BJ (cell line): ENCODE results near the gene KIF3C. TPM values are rescaled to one million over a fixed set of nuclear protein-coding genes. Genes with fewer than 3 reads are reported as not detected.
"Not testable (repeated sequence)": the region's sequence is repeated elsewhere in the genome, so short reads cannot be mapped to it uniquely, and the experiment has no call there.

Source experiments
- CTCF ChIA-PET: fragments of 350-600 bp; formaldehyde crosslinking; extraction: SDS; loops from one replicate; lab custom pipeline; 2021; ENCODE audit warnings: antibody characterized with exemption, inconsistent platforms; lab: Yijun Ruan, JAX
- POLR2A ChIA-PET: fragments of 300-600 bp; sonication (Branson Sonifier 250); formaldehyde crosslinking; extraction: SDS; loops from one replicate; lab custom pipeline; 2021; ENCODE audit warnings: antibody characterized with exemption; lab: Charles Lee
- DNase-seq: peaks from one replicate; pipeline ENCODE4 v3.0.0-alpha.2; 2011; ENCODE audit warnings: low read depth
- H3K27me3 ChIP-seq: 2 replicates; pipeline ENCODE4 v1.6.0; 2011; ENCODE audit warnings: low read length; ENCODE audit not compliant: control insufficient read depth, insufficient read depth
- H3K36me3 ChIP-seq: 2 replicates; pipeline ENCODE4 v1.5.1; 2011; ENCODE audit warnings: low read length; ENCODE audit not compliant: control insufficient read depth, insufficient read depth
- H3K4me3 ChIP-seq: 2 replicates; pipeline ENCODE4 v1.5.1; 2011; ENCODE audit warnings: low read depth, mild to moderate bottlenecking, control low read depth, low read length
- polyA plus RNA-seq: library from polyadenylated mRNA; depleted of rRNA; stranded (reverse); fragments of >200 nt; gene quantifications from 2 replicates; pipeline ENCODE4 v1.2.3, GENCODE V29; 2011
- TF ChIP-seq, protein P1 (sequence below): IDR thresholded peaks from 2 replicates; pipeline ENCODE4 v1.5.1; 2011; ENCODE audit warnings: low read depth, mild to moderate bottlenecking, control low read depth, inconsistent platforms, low read length, moderate library complexity; ENCODE audit not compliant: insufficient read depth

Gene KIF3C
- polyA plus RNA-seq, 1 experiment: 6.6 TPM

DNA sequence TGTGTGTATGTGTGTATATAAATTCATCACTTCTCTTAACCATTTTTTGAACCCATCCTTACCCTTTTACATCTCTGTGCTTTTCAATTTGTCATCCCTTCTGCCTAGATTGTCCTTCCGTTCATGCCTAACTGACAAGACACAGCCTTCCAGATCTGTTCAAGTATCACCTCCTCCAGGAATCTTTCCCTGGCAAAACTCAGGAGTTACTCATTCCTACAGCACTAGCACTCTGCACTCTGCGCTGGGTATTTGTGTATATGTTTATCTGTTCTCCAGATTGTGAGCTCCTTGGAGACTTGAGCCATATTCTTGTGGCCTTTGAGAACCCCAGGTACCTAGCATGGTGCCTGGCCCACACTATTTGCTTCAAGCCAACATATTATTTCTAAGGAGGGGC lies 77.2 kb downstream of the KIF3C start:
- Histone ChIP-seq H3K4me3 (no peak overlapping the region), H3K27me3 (no peaks in the 10 kb centered on the region; the same call in 1 of the 2 replicates), H3K36me3 (no peaks in the 10 kb centered on the region)
- CTCF ChIA-PET: interaction anchor here (1.6 kb wide), 1 partner anchor 46 kb away, joined by 4 read pairs; no protein-coding TSS in a partner anchor
- POLR2A ChIA-PET: no interaction called here
- no peak for DNase-seq
- TF ChIP-seq, protein P1, sequence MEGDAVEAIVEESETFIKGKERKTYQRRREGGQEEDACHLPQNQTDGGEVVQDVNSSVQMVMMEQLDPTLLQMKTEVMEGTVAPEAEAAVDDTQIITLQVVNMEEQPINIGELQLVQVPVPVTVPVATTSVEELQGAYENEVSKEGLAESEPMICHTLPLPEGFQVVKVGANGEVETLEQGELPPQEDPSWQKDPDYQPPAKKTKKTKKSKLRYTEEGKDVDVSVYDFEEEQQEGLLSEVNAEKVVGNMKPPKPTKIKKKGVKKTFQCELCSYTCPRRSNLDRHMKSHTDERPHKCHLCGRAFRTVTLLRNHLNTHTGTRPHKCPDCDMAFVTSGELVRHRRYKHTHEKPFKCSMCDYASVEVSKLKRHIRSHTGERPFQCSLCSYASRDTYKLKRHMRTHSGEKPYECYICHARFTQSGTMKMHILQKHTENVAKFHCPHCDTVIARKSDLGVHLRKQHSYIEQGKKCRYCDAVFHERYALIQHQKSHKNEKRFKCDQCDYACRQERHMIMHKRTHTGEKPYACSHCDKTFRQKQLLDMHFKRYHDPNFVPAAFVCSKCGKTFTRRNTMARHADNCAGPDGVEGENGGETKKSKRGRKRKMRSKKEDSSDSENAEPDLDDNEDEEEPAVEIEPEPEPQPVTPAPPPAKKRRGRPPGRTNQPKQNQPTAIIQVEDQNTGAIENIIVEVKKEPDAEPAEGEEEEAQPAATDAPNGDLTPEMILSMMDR: no peak

DNA sequence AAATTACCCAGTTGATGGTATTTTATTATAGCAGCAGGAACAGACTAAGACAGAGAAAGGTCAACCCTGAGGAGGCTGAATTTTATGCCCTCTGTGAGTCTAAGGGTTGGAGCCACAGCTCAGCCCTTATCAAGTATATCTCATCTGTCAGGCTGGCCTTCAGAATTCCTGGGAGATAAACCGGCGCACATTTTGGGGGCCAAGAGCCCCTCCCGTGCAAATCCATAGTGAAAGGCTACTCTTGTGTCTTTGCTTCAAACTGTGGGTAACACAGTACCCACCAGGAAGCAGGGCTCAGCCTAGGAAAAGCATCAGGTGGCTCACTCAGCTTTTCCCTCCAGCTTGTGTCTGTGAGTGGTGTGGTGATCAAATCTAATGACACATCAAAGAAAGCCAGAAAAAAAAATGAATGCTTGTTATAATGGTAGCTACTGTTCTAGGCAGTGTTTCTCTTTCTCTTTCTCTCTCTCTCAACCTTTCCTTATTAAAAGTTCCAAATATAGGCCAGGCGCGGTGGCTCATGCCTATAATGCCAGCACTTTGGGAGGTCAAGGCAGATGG lies 79.0 kb downstream of the KIF3C start:
- ChIA-PET POLR2A (no interaction called here), CTCF (interaction anchor here (1.1 kb wide), 1 partner anchor 48 kb away, joined by 3 read pairs; no protein-coding TSS in a partner anchor)
- peaks cover 2% of the 10 kb centered on the region; the same call in 1 of the 2 replicates for H3K27me3 ChIP-seq

DNA sequence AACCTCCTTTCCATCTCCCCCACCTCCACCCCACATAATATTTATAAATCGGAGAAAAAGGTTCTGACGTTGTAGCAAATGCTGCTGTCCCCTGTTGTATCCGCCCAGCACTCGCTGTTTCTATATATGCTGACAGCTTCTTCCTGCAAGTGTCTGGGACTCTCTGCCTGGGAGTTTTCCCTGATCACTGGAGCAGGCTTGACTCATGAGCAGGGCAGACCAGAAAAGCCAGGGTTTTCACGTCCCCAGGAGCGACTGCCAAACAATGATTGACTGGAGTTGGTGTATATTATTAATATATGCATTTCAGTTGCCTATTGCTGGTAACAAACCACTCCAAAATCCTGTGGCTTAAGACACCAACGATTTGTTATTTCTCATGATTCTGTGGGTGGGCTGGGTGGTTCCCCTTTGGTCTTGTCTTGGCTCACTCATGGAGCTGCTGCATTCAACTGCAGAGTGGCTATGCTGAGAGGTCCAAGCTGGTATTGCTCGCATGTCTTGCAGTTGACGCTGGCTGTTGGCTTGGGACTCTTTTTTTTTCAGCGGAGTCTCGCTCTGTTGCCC lies 82.8 kb downstream of the KIF3C start:
- TF ChIP-seq, protein P1: no peak
- no peaks in the 10 kb centered on the region for H3K36me3 ChIP-seq
- CTCF ChIA-PET: no interaction called here
- no peak overlapping the region for H3K4me3 ChIP-seq
- H3K27me3 ChIP-seq: 0 out of 2 replicates have a peak, but pooled peaks cover 2% of the 10 kb centered on the region
- POLR2A ChIA-PET: no interaction called here
- DNase-seq: no peak

More for the DNA sequence above, 79.0 kb downstream of the KIF3C start:
- no peak for DNase-seq
- TF ChIP-seq, protein P1: no peak
- no peaks in the 10 kb centered on the region for H3K36me3 ChIP-seq
- no peak overlapping the region for H3K4me3 ChIP-seq

DNA sequence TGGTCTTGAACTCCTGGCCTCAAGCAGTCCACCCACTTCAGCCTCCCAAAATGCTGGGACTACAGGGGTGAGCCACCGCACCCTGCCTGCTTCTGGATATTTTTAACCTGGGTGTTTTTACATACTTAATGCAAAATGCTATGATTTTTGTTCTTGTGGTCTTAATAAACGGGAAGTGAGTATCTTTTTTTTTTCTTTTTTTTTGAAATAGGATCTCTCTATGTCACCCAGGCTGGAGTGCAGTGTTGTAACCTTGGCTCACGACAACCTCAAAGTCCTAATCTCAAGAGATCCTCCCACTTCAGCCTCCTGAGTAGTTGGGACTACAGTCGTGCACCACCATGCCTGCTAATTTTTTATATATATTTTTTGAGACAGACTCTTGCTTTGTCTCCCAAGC lies 84.8 kb downstream of the KIF3C start:
- TF ChIP-seq, protein P1: no peak
- DNase-seq: no peak
- H3K36me3 ChIP-seq: no peaks in the 10 kb centered on the region
- H3K4me3 ChIP-seq: no peak overlapping the region
- ChIA-PET CTCF (no interaction called here), POLR2A (no interaction called here)
- 0 out of 2 replicates have a peak, but pooled peaks cover 2% of the 10 kb centered on the region for H3K27me3 ChIP-seq

DNA sequence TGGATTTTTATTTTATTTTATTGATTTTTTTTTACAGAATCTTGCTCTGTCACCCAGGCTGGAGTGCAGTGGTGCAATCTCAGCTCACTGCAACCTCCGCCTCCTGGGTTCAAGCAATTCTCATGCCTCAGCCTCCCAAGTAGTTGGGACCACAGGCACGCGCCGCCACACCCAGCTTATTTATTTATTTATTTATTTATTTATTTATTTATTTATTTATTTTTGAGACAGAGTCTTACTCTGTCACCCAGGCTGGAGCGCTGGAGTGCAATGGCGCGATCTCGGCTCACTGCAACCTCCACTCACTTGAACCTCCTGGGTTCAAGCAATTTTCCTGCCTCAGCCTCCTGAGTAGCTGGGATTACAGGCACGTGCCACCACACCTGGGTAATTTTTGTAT lies 86.0 kb downstream of the KIF3C start:
- H3K36me3 ChIP-seq, POLR2A ChIA-PET, CTCF ChIA-PET: not testable (repeated sequence)

More for the DNA sequence above, 86.0 kb downstream of the KIF3C start:
- H3K4me3 ChIP-seq, H3K27me3 ChIP-seq, DNase-seq: not testable (repeated sequence)
